Panc1 (cell line): ENCODE data around the gene MCM9. TPM values are rescaled to one million over a fixed set of nuclear protein-coding genes. Genes with fewer than 3 reads are reported as not detected.

Source experiments
- ATAC-seq: fragments of 200-7000 bp; cut with Tn5 transposase; 2 replicates; pipeline ENCODE4 v1.9.1; 2020; ENCODE audit warnings: mild to moderate bottlenecking, moderate library complexity
- BruUV-seq: library from RNA; stranded (reverse); fragments of 400-500 nt; replicated peaks from 2 replicates; lab custom pipeline; 2021; lab: Mats Ljungman, UMichigan
- CTCF ChIA-PET: fragments of 300-600 bp; sonication (Branson Sonifier 250); formaldehyde crosslinking; loops from one replicate; lab custom pipeline; 2022; ENCODE audit warnings: antibody characterized with exemption; lab: Charles Lee
- POLR2A ChIA-PET: fragments of 300-600 bp; sonication (Branson Sonifier 250); formaldehyde crosslinking; loops from one replicate; lab custom pipeline; 2022; ENCODE audit warnings: antibody characterized with exemption; lab: Charles Lee
- DNase-seq: peaks from one replicate; pipeline ENCODE4 v3.0.0-alpha.2; 2010; ENCODE audit warnings: low read depth, low spot score
- H3K27ac ChIP-seq: 2 replicates; pipeline ENCODE4 v1.5.1; 2011; ENCODE audit warnings: mild to moderate bottlenecking, low read length, inconsistent platforms
- H3K27me3 ChIP-seq: fragments of 200-500 bp; sonication (Bioruptor generic); 2 replicates; pipeline ENCODE4 v1.6.0; 2014; ENCODE audit warnings: low read length, inconsistent platforms; ENCODE audit not compliant: control insufficient read depth, insufficient read depth
- H3K36me3 ChIP-seq: fragments of 200-500 bp; sonication (Bioruptor generic); 2 replicates; pipeline ENCODE4 v1.5.1; 2014; ENCODE audit warnings: inconsistent platforms, mild to moderate bottlenecking, low read length, moderate library complexity; ENCODE audit not compliant: control insufficient read depth, insufficient read depth
- H3K4me1 ChIP-seq: 2 replicates; pipeline ENCODE4 v1.5.1; 2011; ENCODE audit warnings: inconsistent platforms, mild to moderate bottlenecking, low read length, moderate library complexity; ENCODE audit not compliant: control insufficient read depth, insufficient read depth
- H3K4me3 ChIP-seq, 2 experiments: 2 replicates each; pipeline ENCODE4 v1.5.1; 2011 to 2012; ENCODE audit warnings: low read depth in 2 of 2, low read length in 2 of 2, mild to moderate bottlenecking in 2 of 2, inconsistent platforms in 1 of 2, moderate library complexity in 1 of 2
- H3K9me3 ChIP-seq: fragments of 200-500 bp; sonication (Bioruptor generic); 2 replicates; pipeline ENCODE4 v1.5.1; 2014; ENCODE audit warnings: low read depth, mild to moderate bottlenecking, inconsistent platforms, low read length, moderate library complexity; ENCODE audit not compliant: control insufficient read depth, insufficient read depth
- CTCF ChIP-seq: fragments of 450-650 bp; IDR thresholded peaks from 2 replicates; pipeline ENCODE4 v1.5.1; 2017; ENCODE audit warnings: mild to moderate bottlenecking
- POLR2AphosphoS5 ChIP-seq: IDR thresholded peaks from 2 replicates; pipeline ENCODE4 v1.6.1; 2012; ENCODE audit warnings: mild to moderate bottlenecking, low read depth, low read length, moderate library complexity
- REST ChIP-seq, 2 experiments: IDR thresholded peaks; 2 replicates each; pipeline ENCODE4 v1.6.1; 2011 to 2012; ENCODE audit warnings: low read depth in 2 of 2, control low read depth in 1 of 2, low read length in 1 of 2, mild to moderate bottlenecking in 1 of 2, moderate library complexity in 1 of 2; ENCODE audit not compliant: insufficient read depth in 1 of 2
- SIN3A ChIP-seq: IDR thresholded peaks from 2 replicates; pipeline ENCODE4 v1.6.1; 2012; ENCODE audit warnings: low read depth, mild to moderate bottlenecking, low read length, moderate library complexity, borderline replicate concordance; ENCODE audit not compliant: insufficient read depth
- TCF7L2 ChIP-seq: IDR thresholded peaks from 2 replicates; pipeline ENCODE4 v1.6.1; 2011; ENCODE audit warnings: mild to moderate bottlenecking, low read depth, low read length, inconsistent platforms
- in situ Hi-C: cut with HindIII; loops from 2 replicates; pipeline ENCODE4 v1.10.0; 2016; ENCODE audit warnings: low sequenced_read_pairs, low pct_unique_long_range_greater_than_20kb
- intact Hi-C: fragments of 100-400 bp; cut with micrococcal nuclease; formaldehyde crosslinking; loops from one replicate; pipeline ENCODE4 v1.10.0; 2022; ENCODE audit not compliant: unreplicated experiment
- total RNA-seq: library from RNA; stranded (reverse); gene quantifications from one replicate; pipeline ENCODE4 v1.2.1, GENCODE V29; 2021; ENCODE audit not compliant: unreplicated experiment

Gene MCM9
- total RNA-seq, 1 experiment from 2014 or later: 20.4 TPM

GRCh38 chr6:118894425-118895260 lies 40.3 kb downstream of the MCM9 start:
- ATAC-seq (peak; percentile 74), DNase-seq (no peak)
- intact Hi-C loops (loop anchor here (5.0 kb wide), 2 partner anchors 218 to 242 kb away; partner anchors contain the start of gene CEP85L), in situ Hi-C loops (no loop called here)
- no peak for TF ChIP-seq TCF7L2
- TF ChIP-seq SIN3A: no peak; the same call in 1 of the 2 replicates
- TF ChIP-seq POLR2AphosphoS5: peak; percentile 60; the same call in 1 of the 2 replicates
- Histone ChIP-seq H3K27me3 (no peaks in the 10 kb centered on the region), H3K4me3 (peak overlapping the region; percentile 91 to 98), H3K9me3 (no peaks in the 10 kb centered on the region), H3K36me3 (peaks cover 8% of the 10 kb centered on the region; the same call in 1 of the 2 replicates), H3K27ac (peak overlapping the region; percentile 90), H3K4me1 (peaks cover 35% of the 10 kb centered on the region)
- ChIA-PET POLR2A (interaction anchor here (0.6 kb wide), 2 partner anchors 41 to 114 kb away, joined by 3 read pairs; no protein-coding TSS in a partner anchor), CTCF (no interaction called here)
- TSS peak; percentile 72 for BruUV-seq

GRCh38 chr6:118893807-118894424 lies 41.0 kb downstream of the MCM9 start, which contains the start of gene ASF1A:
TSS of gene ASF1A (plus strand) at chr6:118894152. CDS start at chr6:118894414, 262 bp downstream.
- POLR2A ChIA-PET: no interaction called here
- intact Hi-C loops (loop anchor here (5.0 kb wide), 1 partner anchor 218 kb away; no protein-coding TSS in a partner anchor), in situ Hi-C loops (no loop called here)
- no peaks in the 10 kb centered on the region for H3K9me3 ChIP-seq
- TF ChIP-seq SIN3A: 0 out of 2 replicates have a peak, but pooled peaks have one; percentile 16
- no peak for TF ChIP-seq REST (IDR thresholded peaks at IDR 0.05; ENCODE audit: insufficient read depth in 1 of 2, low read depth in 2 of 2, low read length in 1 of 2)
- TF ChIP-seq POLR2AphosphoS5: peak; percentile 90
- peak; percentile 91 for TF ChIP-seq CTCF
- peak; percentile 88 for TF ChIP-seq TCF7L2
- no TSS peak for BruUV-seq
- CTCF ChIA-PET: no interaction called here
- DNase-seq: peak; percentile 93
- H3K36me3 ChIP-seq: peaks cover 8% of the 10 kb centered on the region; the same call in 1 of the 2 replicates
- H3K4me3 ChIP-seq: peak within 1 kb of the TSS; percentile 91 to 98
- ATAC-seq: peak; percentile 93
- H3K4me1 ChIP-seq: peaks cover 35% of the 10 kb centered on the region
- H3K27ac ChIP-seq: peak within 1 kb of the TSS; percentile 96
- no peaks in the 10 kb centered on the region for H3K27me3 ChIP-seq
